DOHH2 (cell line): ENCODE data around the gene PRRT1.

Experiments
- H3F3A ChIP-seq: fragments of 200-600 bp; sonication (generic), shearing (Covaris generic); 2 replicates; pipeline ENCODE4 v1.6.0; 2016; ENCODE audit warnings: antibody characterized with exemption, mild to moderate bottlenecking; ENCODE audit not compliant: control insufficient read depth, insufficient read depth
- H3K27ac ChIP-seq: fragments of 200-600 bp; sonication (generic); 2 replicates; pipeline ENCODE4 v1.5.1; 2014; ENCODE audit warnings: low read depth, mild to moderate bottlenecking, low read length, moderate library complexity
- H3K27me3 ChIP-seq: fragments of 200-600 bp; sonication (generic); 2 replicates; pipeline ENCODE4 v1.6.1; 2014; ENCODE audit warnings: mild to moderate bottlenecking, low read length, mixed read lengths; ENCODE audit not compliant: control insufficient read depth
- H3K36me3 ChIP-seq: fragments of 200-600 bp; sonication (generic); 2 replicates; pipeline ENCODE4 v1.6.1; 2014; ENCODE audit warnings: mild to moderate bottlenecking, low read length, moderate library complexity, mixed read lengths; ENCODE audit not compliant: control insufficient read depth
- H3K4me1 ChIP-seq: fragments of 200-600 bp; sonication (generic); 2 replicates; pipeline ENCODE4 v1.6.1; 2014; ENCODE audit warnings: mild to moderate bottlenecking, low read length, mixed read lengths; ENCODE audit not compliant: control insufficient read depth
- H3K4me2 ChIP-seq: fragments of 200-600 bp; sonication (generic); 2 replicates; pipeline ENCODE4 v1.6.0; 2014; ENCODE audit warnings: mild to moderate bottlenecking, low read length, moderate library complexity
- H3K4me3 ChIP-seq: fragments of 200-600 bp; sonication (generic); 2 replicates; pipeline ENCODE4 v1.5.1; 2014; ENCODE audit warnings: mild to moderate bottlenecking, low read length, mixed read lengths
- H3K79me2 ChIP-seq: fragments of 200-600 bp; sonication (generic); 2 replicates; pipeline ENCODE4 v1.6.1; 2014; ENCODE audit warnings: mild to moderate bottlenecking, low read length, mixed read lengths; ENCODE audit not compliant: control insufficient read depth
- H3K9me2 ChIP-seq: fragments of 200-600 bp; sonication (generic); replicated peaks from 2 replicates; pipeline ENCODE4 v1.6.1; 2014; ENCODE audit warnings: mild to moderate bottlenecking, low read length, mixed read lengths; ENCODE audit not compliant: control insufficient read depth
- H3K9me3 ChIP-seq: fragments of 200-600 bp; sonication (generic); 2 replicates; pipeline ENCODE4 v1.6.1; 2014; ENCODE audit warnings: antibody characterized with exemption, low read length, mixed read lengths; ENCODE audit not compliant: control insufficient read depth, insufficient read depth
- H4K20me1 ChIP-seq: fragments of 200-600 bp; sonication (generic); 2 replicates; pipeline ENCODE4 v1.6.0; 2014; ENCODE audit warnings: low read depth, mild to moderate bottlenecking, antibody characterized with exemption, low read length, moderate library complexity; ENCODE audit not compliant: control insufficient read depth, insufficient read depth
- EZH2phosphoT487 ChIP-seq: fragments of 200-600 bp; sonication (generic); IDR thresholded peaks from 2 replicates; pipeline ENCODE4 v1.6.1; 2017; ENCODE audit warnings: borderline replicate concordance, mild to moderate bottlenecking, antibody characterized with exemption, low read length, moderate library complexity, mixed read lengths
- TF ChIP-seq, protein P1 (sequence below): fragments of 200-600 bp; sonication (generic); IDR thresholded peaks from one replicate; pipeline ENCODE4 v1.5.1; 2014; ENCODE audit warnings: antibody characterized with exemption, mild to moderate bottlenecking, low read depth, low read length; ENCODE audit not compliant: poor library complexity, severe bottlenecking

Gene PRRT1

DNA sequence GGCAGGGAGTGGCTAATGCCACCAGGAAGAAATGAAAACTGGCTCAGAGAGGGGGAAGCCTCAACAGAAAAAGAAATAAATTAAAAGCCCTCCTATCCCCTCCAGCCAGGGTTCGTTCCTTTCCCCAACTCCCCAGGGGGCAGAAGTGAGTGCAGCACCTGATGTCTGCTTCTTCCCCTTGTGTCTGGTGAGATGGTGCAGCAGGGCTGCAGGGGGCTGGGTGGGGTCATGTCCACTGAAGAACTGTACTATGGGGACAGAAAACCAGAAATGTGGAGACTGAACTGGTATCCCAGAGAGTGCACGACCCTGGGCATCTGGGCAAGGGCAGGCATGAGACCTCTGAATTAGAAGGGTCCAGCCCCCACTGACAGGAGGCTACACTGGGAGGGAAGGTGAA lies 16.6 kb upstream of the PRRT1 start:
- Histone ChIP-seq H3F3A (peaks cover 4% of the 10 kb centered on the region; the same call in 1 of the 2 replicates), H3K79me2 (peaks cover 4% of the 10 kb centered on the region; the same call in 1 of the 2 replicates), H3K27ac (no peak overlapping the region), H3K9me3 (no peaks in the 10 kb centered on the region), H3K4me2 (no peak overlapping the region), H4K20me1 (no peaks in the 10 kb centered on the region), H3K9me2 (no peaks in the 10 kb centered on the region), H3K36me3 (peaks cover 42% of the 10 kb centered on the region), H3K27me3 (no peaks in the 10 kb centered on the region), H3K4me3 (no peak overlapping the region), H3K4me1 (peaks cover 17% of the 10 kb centered on the region)
- TF ChIP-seq, protein P1, sequence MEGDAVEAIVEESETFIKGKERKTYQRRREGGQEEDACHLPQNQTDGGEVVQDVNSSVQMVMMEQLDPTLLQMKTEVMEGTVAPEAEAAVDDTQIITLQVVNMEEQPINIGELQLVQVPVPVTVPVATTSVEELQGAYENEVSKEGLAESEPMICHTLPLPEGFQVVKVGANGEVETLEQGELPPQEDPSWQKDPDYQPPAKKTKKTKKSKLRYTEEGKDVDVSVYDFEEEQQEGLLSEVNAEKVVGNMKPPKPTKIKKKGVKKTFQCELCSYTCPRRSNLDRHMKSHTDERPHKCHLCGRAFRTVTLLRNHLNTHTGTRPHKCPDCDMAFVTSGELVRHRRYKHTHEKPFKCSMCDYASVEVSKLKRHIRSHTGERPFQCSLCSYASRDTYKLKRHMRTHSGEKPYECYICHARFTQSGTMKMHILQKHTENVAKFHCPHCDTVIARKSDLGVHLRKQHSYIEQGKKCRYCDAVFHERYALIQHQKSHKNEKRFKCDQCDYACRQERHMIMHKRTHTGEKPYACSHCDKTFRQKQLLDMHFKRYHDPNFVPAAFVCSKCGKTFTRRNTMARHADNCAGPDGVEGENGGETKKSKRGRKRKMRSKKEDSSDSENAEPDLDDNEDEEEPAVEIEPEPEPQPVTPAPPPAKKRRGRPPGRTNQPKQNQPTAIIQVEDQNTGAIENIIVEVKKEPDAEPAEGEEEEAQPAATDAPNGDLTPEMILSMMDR: no peak
- no peak for TF ChIP-seq EZH2phosphoT487

DNA sequence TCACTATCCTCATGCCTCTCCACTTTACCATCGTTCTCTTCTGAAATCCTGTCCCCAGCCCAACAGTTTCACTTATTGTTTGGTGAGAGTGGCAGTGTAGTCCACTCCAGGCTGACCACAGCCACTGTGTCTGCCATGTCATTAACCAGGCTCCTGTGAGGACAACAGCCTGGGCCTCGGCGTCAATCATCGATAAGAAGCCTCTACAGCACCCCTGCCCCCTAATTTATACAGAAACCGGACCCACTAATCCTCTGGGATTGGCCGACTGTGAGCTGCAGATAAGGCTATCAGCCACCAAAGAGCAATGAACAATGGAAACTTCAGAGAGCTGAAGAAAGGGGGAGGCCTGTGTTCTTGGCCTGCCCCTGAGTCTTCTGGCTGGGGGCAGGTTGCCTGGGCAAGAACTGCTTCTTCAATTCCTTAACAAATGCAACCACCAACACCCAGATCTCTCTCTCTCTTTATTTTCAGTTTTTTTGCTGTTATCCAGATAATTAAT lies 16.1 kb upstream of the PRRT1 start:
- H3K36me3 ChIP-seq: peaks cover 44% of the 10 kb centered on the region
- H3K4me1 ChIP-seq: peaks cover 12% of the 10 kb centered on the region
- no peaks in the 10 kb centered on the region for H3K9me3 ChIP-seq
- no peak overlapping the region for H3K4me3 ChIP-seq
- H4K20me1 ChIP-seq: no peaks in the 10 kb centered on the region
- H3F3A ChIP-seq: peaks cover 4% of the 10 kb centered on the region; the same call in 1 of the 2 replicates
- no peaks in the 10 kb centered on the region for H3K9me2 ChIP-seq
- H3K27me3 ChIP-seq: no peaks in the 10 kb centered on the region
- no peak overlapping the region for H3K4me2 ChIP-seq
- TF ChIP-seq, protein P1: no peak
- no peak for TF ChIP-seq EZH2phosphoT487
- H3K27ac ChIP-seq: no peak overlapping the region
- H3K79me2 ChIP-seq: no peaks in the 10 kb centered on the region

DNA sequence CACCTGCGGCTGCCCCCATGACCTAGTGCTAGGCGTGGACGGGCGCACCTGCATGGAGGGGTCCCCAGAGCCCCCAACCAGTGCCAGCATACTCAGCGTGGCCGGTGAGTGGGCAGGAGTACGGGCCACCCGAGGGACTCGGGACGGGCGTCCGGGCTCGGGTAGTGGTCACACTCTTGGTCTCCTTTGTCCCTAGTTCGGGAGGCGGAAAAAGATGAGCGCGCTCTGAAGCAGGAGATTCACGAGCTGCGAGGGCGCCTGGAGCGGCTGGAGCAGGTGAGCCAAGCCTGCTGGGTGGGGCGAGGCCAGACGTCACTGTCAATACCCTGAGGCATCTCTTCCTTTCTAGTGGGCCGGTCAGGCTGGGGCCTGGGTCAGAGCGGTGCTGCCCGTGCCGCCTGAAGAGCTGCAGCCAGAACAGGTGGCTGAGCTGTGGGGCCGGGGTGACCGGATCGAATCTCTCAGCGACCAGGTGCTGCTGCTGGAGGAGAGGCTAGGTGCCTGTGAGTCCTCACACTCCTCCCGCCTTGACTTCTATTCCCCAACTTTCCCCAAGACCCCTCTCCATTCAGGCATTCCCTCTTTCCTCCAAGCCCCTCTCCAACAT lies 15.5 kb upstream of the PRRT1 start:
- Histone ChIP-seq H3K9me3 (no peaks in the 10 kb centered on the region), H3K4me1 (peaks cover 10% of the 10 kb centered on the region), H3F3A (peaks cover under 1% of the 10 kb centered on the region; the same call in 1 of the 2 replicates), H3K79me2 (no peaks in the 10 kb centered on the region), H3K36me3 (peaks cover 48% of the 10 kb centered on the region), H3K27ac (no peak overlapping the region), H4K20me1 (no peaks in the 10 kb centered on the region), H3K27me3 (no peaks in the 10 kb centered on the region), H3K9me2 (no peaks in the 10 kb centered on the region), H3K4me2 (no peak overlapping the region), H3K4me3 (no peak overlapping the region)
- no peak for TF ChIP-seq EZH2phosphoT487
- TF ChIP-seq, protein P1: no peak
